Liver (tissue), 9 donors: Measurements from ENCODE around the gene GALE. TPM values are rescaled to one million over a fixed set of nuclear protein-coding genes. Genes with fewer than 3 reads are reported as not detected.

Experiments used
- DNase-seq: peaks from one replicate; pipeline ENCODE4 v3.0.0-alpha.2; 2017; ENCODE audit warnings: low spot score
- H3K27ac ChIP-seq, 2 donors: one replicate each; pipeline ENCODE4 v1.7.0; 2013; ENCODE audit warnings: inconsistent platforms in 2 of 2, low read length in 2 of 2, control low read depth in 1 of 2, low read depth in 1 of 2, mild to moderate bottlenecking in 1 of 2
- H3K27me3 ChIP-seq, 4 donors: one replicate each; pipeline versions ENCODE4 v1.6.1 to v1.7.0; 2013; ENCODE audit warnings: low read length in 3 of 4, inconsistent platforms in 1 of 4, mild to moderate bottlenecking in 1 of 4, moderate library complexity in 1 of 4; ENCODE audit not compliant: control insufficient read depth in 4 of 4, insufficient read depth in 4 of 4
- H3K36me3 ChIP-seq, 4 donors: one replicate each; pipeline versions ENCODE4 v1.6.1 to v1.7.0; 2013; ENCODE audit warnings: low read length in 3 of 4, mild to moderate bottlenecking in 3 of 4, low read depth in 1 of 4, moderate library complexity in 1 of 4; ENCODE audit not compliant: control insufficient read depth in 4 of 4, insufficient read depth in 3 of 4
- H3K4me1 ChIP-seq, 4 donors: one replicate each; pipeline versions ENCODE4 v1.6.1 to v1.7.0; 2013; ENCODE audit warnings: low read length in 3 of 4, mild to moderate bottlenecking in 3 of 4, moderate library complexity in 1 of 4; ENCODE audit not compliant: control insufficient read depth in 4 of 4, insufficient read depth in 4 of 4
- H3K4me3 ChIP-seq, 3 donors: one replicate each; pipeline versions ENCODE4 v1.6.1 to v1.7.0; 2013; ENCODE audit warnings: low read length in 3 of 3, control low read depth in 1 of 3, low read depth in 1 of 3, mild to moderate bottlenecking in 1 of 3
- H3K9ac ChIP-seq, 2 donors: one replicate each; pipeline ENCODE4 v1.7.0; 2013; ENCODE audit warnings: low read length in 2 of 2, mild to moderate bottlenecking in 2 of 2, moderate library complexity in 2 of 2, control low read depth in 1 of 2, low read depth in 1 of 2
- H3K9me3 ChIP-seq, 4 donors: one replicate each; pipeline versions ENCODE4 v1.6.1 to v1.7.0; 2013; ENCODE audit warnings: low read length in 3 of 4; ENCODE audit not compliant: control insufficient read depth in 4 of 4
- EGR1 ChIP-seq, 2 donors: IDR thresholded peaks; 2 replicates each; pipeline ENCODE4 v1.6.1; 2016 to 2018; ENCODE audit warnings: antibody characterized with exemption in 2 of 2, low read depth in 2 of 2
- FOXA1 ChIP-seq: IDR thresholded peaks from 2 replicates; pipeline ENCODE4 v1.6.1; 2016; ENCODE audit warnings: antibody characterized with exemption
- FOXA2 ChIP-seq: IDR thresholded peaks from 2 replicates; pipeline ENCODE4 v1.6.1; 2016; ENCODE audit warnings: antibody characterized with exemption
- GABPA ChIP-seq, 2 donors: IDR thresholded peaks in 1 of 2; conservative IDR thresholded peaks in 1 of 2; 2 replicates each; pipeline ENCODE4 v1.6.1; 2016; ENCODE audit warnings: antibody characterized with exemption in 2 of 2, mild to moderate bottlenecking in 1 of 2, moderate library complexity in 1 of 2
- HNF4A ChIP-seq, 2 donors: conservative IDR thresholded peaks; 2 replicates each; pipeline ENCODE4 v1.6.1; 2016; ENCODE audit warnings: antibody characterized with exemption in 2 of 2, mild to moderate bottlenecking in 2 of 2
- HNF4G ChIP-seq: IDR thresholded peaks from 2 replicates; pipeline ENCODE4 v1.6.1; 2016; ENCODE audit warnings: antibody characterized with exemption
- JUND ChIP-seq, 2 donors: IDR thresholded peaks; 2 replicates each; pipeline ENCODE4 v1.6.1; 2016; ENCODE audit warnings: antibody characterized with exemption in 2 of 2
- NR2F2 ChIP-seq: IDR thresholded peaks from 2 replicates; pipeline ENCODE4 v1.6.1; 2016; ENCODE audit warnings: antibody characterized with exemption
- RAD21 ChIP-seq, 2 donors: IDR thresholded peaks; 2 replicates each; pipeline ENCODE4 v1.6.1; 2016; ENCODE audit warnings: antibody characterized with exemption in 2 of 2, mild to moderate bottlenecking in 2 of 2
- RXRA ChIP-seq, 2 donors: IDR thresholded peaks; 2 replicates each; pipeline ENCODE4 v1.6.1; 2017 to 2018; ENCODE audit warnings: antibody characterized with exemption in 2 of 2, mild to moderate bottlenecking in 1 of 2
- SP1 ChIP-seq: IDR thresholded peaks from 2 replicates; pipeline ENCODE4 v1.6.1; 2018; ENCODE audit warnings: antibody characterized with exemption, mild to moderate bottlenecking
- TAF1 ChIP-seq: conservative IDR thresholded peaks from 2 replicates; pipeline ENCODE4 v1.6.1; 2016; ENCODE audit warnings: antibody characterized with exemption, mild to moderate bottlenecking
- YY1 ChIP-seq: IDR thresholded peaks from 2 replicates; pipeline ENCODE4 v1.6.1; 2016; ENCODE audit warnings: antibody characterized with exemption, mild to moderate bottlenecking
- WGBS: extraction: QIAGEN DNeasy Blood & Tissue Kit; methylation state at CpG from one replicate; pipeline ENCODE4 v1.1.7; 2013; 5-methylcytosine and 5-hydroxymethylcytosine counted together
- polyA plus RNA-seq, 2 donors: library from polyadenylated mRNA; stranded (reverse) in 1 of 2; unstranded in 1 of 2; fragments of 200-250 nt in 1 of 2; fragments of >200 nt in 1 of 2; fragmentation: Nextera tagmentation in 1 of 2; extraction: Ambion mirVana in 1 of 2; gene quantifications; one replicate each; pipeline versions ENCODE4 v1.2.1 to v1.2.3, GENCODE V29; 2013 to 2015
- total RNA-seq, 2 donors: library from RNA; depleted of rRNA; stranded (reverse); fragments of >200 nt; gene quantifications; one replicate each; pipeline ENCODE4 v1.2.3, GENCODE V29; 2014
- TF ChIP-seq, protein P1 (sequence below): IDR thresholded peaks from 2 replicates; pipeline ENCODE4 v1.6.1; 2016; ENCODE audit warnings: antibody characterized with exemption
- TF ChIP-seq, protein P2 (sequence below): IDR thresholded peaks from 2 replicates; pipeline ENCODE4 v1.6.1; 2016; ENCODE audit warnings: antibody characterized with exemption
- TF ChIP-seq, protein P3 (sequence below): IDR thresholded peaks from 2 replicates; pipeline ENCODE4 v1.6.1; 2016; ENCODE audit warnings: antibody characterized with exemption
- TF ChIP-seq, protein P4 (sequence below): fragments of 150-350 bp; IDR thresholded peaks from 2 replicates; pipeline ENCODE4 v1.5.1; 2017; ENCODE audit warnings: improper control_type of control experiment, low read depth, low read length; ENCODE audit not compliant: missing input control
- TF ChIP-seq, protein P5 (sequence below): IDR thresholded peaks from 2 replicates; pipeline ENCODE4 v1.6.1; 2016; ENCODE audit warnings: antibody characterized with exemption, mild to moderate bottlenecking
- donor health status: healthy.
- donor health status: healthy.
- donor health status: healthy.
- donor health status: healthy.
- donor health status: healthy.

GALE gene
- total and polyA plus RNA-seq, 4 donors, result 22.9 to 43.4 (median 38.7) TPM

DNA sequence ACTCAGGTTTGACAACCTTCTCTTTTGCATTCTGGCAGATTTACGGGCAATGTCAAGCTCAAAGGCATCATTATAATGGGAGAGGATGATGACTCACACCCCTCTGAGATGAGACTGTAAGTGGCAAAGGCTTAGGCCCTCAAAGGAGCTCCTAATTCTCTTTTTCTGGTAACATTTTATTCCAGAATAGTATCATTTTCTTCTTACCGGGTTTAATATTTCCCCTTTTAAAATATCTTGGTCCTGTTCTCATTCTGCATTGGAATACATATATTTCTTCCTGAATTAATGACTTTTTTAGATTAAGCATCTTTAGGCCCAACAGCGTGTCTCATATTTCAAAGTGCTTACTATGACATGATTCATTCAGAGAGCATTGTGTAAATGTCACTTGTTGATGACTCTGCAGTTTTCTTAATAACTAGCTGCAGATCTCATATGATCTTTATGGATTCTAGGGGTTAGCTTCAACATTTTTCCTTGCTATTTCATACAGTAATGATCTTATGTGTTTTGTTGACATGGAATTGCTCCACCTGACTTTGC lies 20.7 kb downstream of the GALE start:
- no peaks in the 10 kb centered on the region for H3K27me3 ChIP-seq
- no peak overlapping the region for H3K9ac ChIP-seq
- DNase-seq, result no peak
- H3K27ac ChIP-seq, result no peak overlapping the region
- H3K36me3 ChIP-seq, result peaks cover 0 to 7% (median 5%) of the 10 kb centered on the region in 4 donors
- TF ChIP-seq HNF4A (conservative IDR thresholded peaks at IDR 0.05), result no peak
- TF ChIP-seq FOXA2, result no peak
- TF ChIP-seq, protein P1, sequence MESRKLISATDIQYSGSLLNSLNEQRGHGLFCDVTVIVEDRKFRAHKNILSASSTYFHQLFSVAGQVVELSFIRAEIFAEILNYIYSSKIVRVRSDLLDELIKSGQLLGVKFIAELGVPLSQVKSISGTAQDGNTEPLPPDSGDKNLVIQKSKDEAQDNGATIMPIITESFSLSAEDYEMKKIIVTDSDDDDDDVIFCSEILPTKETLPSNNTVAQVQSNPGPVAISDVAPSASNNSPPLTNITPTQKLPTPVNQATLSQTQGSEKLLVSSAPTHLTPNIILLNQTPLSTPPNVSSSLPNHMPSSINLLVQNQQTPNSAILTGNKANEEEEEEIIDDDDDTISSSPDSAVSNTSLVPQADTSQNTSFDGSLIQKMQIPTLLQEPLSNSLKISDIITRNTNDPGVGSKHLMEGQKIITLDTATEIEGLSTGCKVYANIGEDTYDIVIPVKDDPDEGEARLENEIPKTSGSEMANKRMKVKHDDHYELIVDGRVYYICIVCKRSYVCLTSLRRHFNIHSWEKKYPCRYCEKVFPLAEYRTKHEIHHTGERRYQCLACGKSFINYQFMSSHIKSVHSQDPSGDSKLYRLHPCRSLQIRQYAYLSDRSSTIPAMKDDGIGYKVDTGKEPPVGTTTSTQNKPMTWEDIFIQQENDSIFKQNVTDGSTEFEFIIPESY, result no peak
- no peak for TF ChIP-seq TAF1
- TF ChIP-seq, protein P2, sequence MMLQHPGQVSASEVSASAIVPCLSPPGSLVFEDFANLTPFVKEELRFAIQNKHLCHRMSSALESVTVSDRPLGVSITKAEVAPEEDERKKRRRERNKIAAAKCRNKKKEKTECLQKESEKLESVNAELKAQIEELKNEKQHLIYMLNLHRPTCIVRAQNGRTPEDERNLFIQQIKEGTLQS, result no peak
- TF ChIP-seq YY1, result no peak
- TF ChIP-seq, protein P3, sequence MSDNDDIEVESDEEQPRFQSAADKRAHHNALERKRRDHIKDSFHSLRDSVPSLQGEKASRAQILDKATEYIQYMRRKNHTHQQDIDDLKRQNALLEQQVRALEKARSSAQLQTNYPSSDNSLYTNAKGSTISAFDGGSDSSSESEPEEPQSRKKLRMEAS, result no peak
- TF ChIP-seq, protein P4, sequence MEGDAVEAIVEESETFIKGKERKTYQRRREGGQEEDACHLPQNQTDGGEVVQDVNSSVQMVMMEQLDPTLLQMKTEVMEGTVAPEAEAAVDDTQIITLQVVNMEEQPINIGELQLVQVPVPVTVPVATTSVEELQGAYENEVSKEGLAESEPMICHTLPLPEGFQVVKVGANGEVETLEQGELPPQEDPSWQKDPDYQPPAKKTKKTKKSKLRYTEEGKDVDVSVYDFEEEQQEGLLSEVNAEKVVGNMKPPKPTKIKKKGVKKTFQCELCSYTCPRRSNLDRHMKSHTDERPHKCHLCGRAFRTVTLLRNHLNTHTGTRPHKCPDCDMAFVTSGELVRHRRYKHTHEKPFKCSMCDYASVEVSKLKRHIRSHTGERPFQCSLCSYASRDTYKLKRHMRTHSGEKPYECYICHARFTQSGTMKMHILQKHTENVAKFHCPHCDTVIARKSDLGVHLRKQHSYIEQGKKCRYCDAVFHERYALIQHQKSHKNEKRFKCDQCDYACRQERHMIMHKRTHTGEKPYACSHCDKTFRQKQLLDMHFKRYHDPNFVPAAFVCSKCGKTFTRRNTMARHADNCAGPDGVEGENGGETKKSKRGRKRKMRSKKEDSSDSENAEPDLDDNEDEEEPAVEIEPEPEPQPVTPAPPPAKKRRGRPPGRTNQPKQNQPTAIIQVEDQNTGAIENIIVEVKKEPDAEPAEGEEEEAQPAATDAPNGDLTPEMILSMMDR, result no peak
- TF ChIP-seq, protein P5, sequence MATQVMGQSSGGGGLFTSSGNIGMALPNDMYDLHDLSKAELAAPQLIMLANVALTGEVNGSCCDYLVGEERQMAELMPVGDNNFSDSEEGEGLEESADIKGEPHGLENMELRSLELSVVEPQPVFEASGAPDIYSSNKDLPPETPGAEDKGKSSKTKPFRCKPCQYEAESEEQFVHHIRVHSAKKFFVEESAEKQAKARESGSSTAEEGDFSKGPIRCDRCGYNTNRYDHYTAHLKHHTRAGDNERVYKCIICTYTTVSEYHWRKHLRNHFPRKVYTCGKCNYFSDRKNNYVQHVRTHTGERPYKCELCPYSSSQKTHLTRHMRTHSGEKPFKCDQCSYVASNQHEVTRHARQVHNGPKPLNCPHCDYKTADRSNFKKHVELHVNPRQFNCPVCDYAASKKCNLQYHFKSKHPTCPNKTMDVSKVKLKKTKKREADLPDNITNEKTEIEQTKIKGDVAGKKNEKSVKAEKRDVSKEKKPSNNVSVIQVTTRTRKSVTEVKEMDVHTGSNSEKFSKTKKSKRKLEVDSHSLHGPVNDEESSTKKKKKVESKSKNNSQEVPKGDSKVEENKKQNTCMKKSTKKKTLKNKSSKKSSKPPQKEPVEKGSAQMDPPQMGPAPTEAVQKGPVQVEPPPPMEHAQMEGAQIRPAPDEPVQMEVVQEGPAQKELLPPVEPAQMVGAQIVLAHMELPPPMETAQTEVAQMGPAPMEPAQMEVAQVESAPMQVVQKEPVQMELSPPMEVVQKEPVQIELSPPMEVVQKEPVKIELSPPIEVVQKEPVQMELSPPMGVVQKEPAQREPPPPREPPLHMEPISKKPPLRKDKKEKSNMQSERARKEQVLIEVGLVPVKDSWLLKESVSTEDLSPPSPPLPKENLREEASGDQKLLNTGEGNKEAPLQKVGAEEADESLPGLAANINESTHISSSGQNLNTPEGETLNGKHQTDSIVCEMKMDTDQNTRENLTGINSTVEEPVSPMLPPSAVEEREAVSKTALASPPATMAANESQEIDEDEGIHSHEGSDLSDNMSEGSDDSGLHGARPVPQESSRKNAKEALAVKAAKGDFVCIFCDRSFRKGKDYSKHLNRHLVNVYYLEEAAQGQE, result no peak
- TF ChIP-seq GABPA (IDR thresholded peaks at IDR 0.05 in 1 of 2, conservative IDR thresholded peaks at IDR 0.05 in 1 of 2), result no peak
- TF ChIP-seq FOXA1, result no peak
- TF ChIP-seq EGR1 (IDR thresholded peaks at IDR 0.05; ENCODE audit: low read depth in 2 of 2), result no peak
- TF ChIP-seq SP1, result no peak
- TF ChIP-seq RAD21 (IDR thresholded peaks at IDR 0.05), result no peak
- TF ChIP-seq NR2F2, result no peak
- TF ChIP-seq RXRA (IDR thresholded peaks at IDR 0.05), result no peak
- TF ChIP-seq JUND (IDR thresholded peaks at IDR 0.05), result no peak
- TF ChIP-seq HNF4G, result no peak
- H3K4me1 ChIP-seq, result peaks cover 6 to 33% (median 24%) of the 10 kb centered on the region in 4 donors
- 84% methylated on average over 3 of the region's 3 CpGs for WGBS
- no peak overlapping the region for H3K4me3 ChIP-seq
- no peaks in the 10 kb centered on the region for H3K9me3 ChIP-seq
